HG03469 (cell line): ENCODE measurements around the gene SEPTIN11.
A peak's percentile ranks its signal among the peaks of the same experiment; 100 is the strongest.

Source experiments
- ATAC-seq: cut with Tn5 transposase; IDR thresholded peaks from one replicate; pipeline ENCODE4 v1.9.1; 2021; ENCODE audit warnings: mild to moderate bottlenecking, moderate library complexity, moderate number of reproducible peaks; ENCODE audit not compliant: unreplicated experiment

Gene SEPTIN11

GRCh38 chr4:76977736-76978350 lies 28.3 kb downstream of the SEPTIN11 start:
- no peak for ATAC-seq

GRCh38 chr4:76979236-76979635 lies 29.7 kb downstream of the SEPTIN11 start:
- no peak for ATAC-seq

- no peak for ATAC-seq
Measured at GRCh38 chr4:76980261-76980660, 30.7 kb downstream of the SEPTIN11 start.

- ATAC-seq, result no peak
Measured at GRCh38 chr4:76981644-76982043, 32.1 kb downstream of the SEPTIN11 start.

- ATAC-seq, result no peak
Measured at GRCh38 chr4:76982638-76983584, 33.4 kb downstream of the SEPTIN11 start.

GRCh38 chr4:76984127-76984526 lies 34.6 kb downstream of the SEPTIN11 start:
- ATAC-seq, result peak; percentile 65

- no peak for ATAC-seq
Measured at GRCh38 chr4:76984788-76985211, 35.2 kb downstream of the SEPTIN11 start.

GRCh38 chr4:76987153-76987591 lies 37.6 kb downstream of the SEPTIN11 start:
- no peak for ATAC-seq

- ATAC-seq, result no peak
Measured at GRCh38 chr4:76987685-76988084, 38.1 kb downstream of the SEPTIN11 start.

- ATAC-seq, result no peak
Measured at GRCh38 chr4:76989391-76990061, 40.0 kb downstream of the SEPTIN11 start.

GRCh38 chr4:76990288-76991080 lies 40.9 kb downstream of the SEPTIN11 start:
- no peak for ATAC-seq

- no peak for ATAC-seq
Measured at GRCh38 chr4:76991161-76991660, 41.7 kb downstream of the SEPTIN11 start.

- ATAC-seq, result peak; percentile 68
Measured at GRCh38 chr4:76993787-76994641, 44.5 kb downstream of the SEPTIN11 start.

GRCh38 chr4:76995776-76996175 lies 46.2 kb downstream of the SEPTIN11 start:
- ATAC-seq, result no peak

- ATAC-seq, result no peak
Measured at GRCh38 chr4:76996445-76996844, 46.9 kb downstream of the SEPTIN11 start.

GRCh38 chr4:76997077-76997476 lies 47.5 kb downstream of the SEPTIN11 start:
- ATAC-seq, result no peak

- ATAC-seq, result no peak
Measured at GRCh38 chr4:76997532-76997931, 48.0 kb downstream of the SEPTIN11 start.

GRCh38 chr4:76998251-76998901 lies 48.8 kb downstream of the SEPTIN11 start:
- ATAC-seq, result no peak
